GM21526 (cell line): ENCODE data around the gene UBL7.
A peak's percentile ranks its signal among the peaks of the same experiment; 100 is the strongest.
"Not testable (repeated sequence)": the region's sequence is repeated elsewhere in the genome, so short reads cannot be mapped to it uniquely, and the experiment has no call there.

Experiments used
- ATAC-seq: cut with Tn5 transposase; IDR thresholded peaks from one replicate; pipeline ENCODE4 v1.9.1; 2021; ENCODE audit warnings: moderate library complexity; ENCODE audit not compliant: unreplicated experiment, low FRiP score

Gene UBL7

GRCh38 chr15:74460871-74461846 is at the start of gene UBL7:
Gene UBL7 (minus strand): TSS chr15:74461160. CDS start chr15:74458867, 2,293 bp downstream.
- ATAC-seq, result peak; percentile 73

DNA sequence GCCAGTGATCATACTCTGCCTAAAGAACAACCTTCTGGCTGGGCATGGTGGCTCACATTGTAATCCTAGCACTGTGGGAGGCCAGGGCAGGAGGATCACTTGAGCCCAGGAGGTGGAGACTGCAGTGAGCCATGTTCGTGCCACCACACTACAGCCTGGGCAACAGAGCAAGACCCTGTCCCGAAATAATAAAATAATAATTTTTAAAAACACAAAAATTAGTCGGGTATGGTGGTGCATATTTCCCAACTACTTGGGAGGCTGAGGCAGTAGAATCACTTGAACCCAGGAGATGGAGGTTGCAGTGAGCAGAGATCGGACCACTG is 45.5 kb upstream of the UBL7 start:
- ATAC-seq, result no peak

GRCh38 chr15:74505837-74506514 is 45.0 kb upstream of the UBL7 start:
- no peak for ATAC-seq

DNA sequence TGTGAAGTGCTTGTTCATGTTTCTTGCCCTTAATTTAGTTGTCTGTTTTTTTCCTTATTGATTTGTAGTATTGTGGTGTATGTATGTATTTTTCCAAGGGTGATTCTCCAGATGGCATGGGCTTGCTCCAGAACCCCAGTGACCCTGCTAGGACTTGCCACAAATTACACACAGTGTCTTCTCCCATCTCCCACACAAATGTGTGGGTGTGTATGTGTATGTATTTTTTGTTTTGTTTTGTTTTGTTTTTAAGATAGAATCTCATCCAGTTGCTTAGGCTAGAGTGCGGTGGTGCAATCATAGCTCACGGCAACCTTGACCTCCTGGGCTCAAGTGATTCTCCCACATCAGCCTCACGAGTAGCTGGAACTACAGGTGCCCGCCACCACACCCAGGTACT is 43.9 kb upstream of the UBL7 start:
- no peak for ATAC-seq

GRCh38 chr15:74504418-74504817 is 43.5 kb upstream of the UBL7 start:
- ATAC-seq, result no peak

GRCh38 chr15:74502301-74502700 is 41.3 kb upstream of the UBL7 start:
- ATAC-seq, result no peak

GRCh38 chr15:74500401-74500800 is 39.4 kb upstream of the UBL7 start:
- ATAC-seq, result no peak

- ATAC-seq, result no peak
These were observed 38.4 kb upstream of the UBL7 start for GRCh38 chr15:74499366-74499765.

DNA sequence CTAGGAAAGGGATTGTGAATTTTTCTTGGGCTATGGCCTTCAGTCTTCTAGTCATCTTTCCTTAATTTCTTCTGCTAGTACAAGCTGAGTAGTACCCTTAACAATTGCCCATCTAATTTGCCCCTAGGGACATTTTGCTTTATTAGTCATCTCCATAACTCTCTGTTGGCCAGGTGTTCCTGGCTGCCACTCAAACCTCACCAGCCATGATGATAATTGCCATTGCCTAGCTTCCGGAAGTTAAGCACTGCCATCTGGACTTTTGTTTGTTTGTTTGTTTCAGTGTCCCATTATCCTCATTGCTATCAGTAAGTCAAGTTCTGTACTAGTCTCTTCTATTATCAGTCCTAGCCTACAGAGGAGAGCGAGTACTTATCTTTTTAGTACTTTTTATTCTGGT is 36.6 kb upstream of the UBL7 start:
- no peak for ATAC-seq

DNA sequence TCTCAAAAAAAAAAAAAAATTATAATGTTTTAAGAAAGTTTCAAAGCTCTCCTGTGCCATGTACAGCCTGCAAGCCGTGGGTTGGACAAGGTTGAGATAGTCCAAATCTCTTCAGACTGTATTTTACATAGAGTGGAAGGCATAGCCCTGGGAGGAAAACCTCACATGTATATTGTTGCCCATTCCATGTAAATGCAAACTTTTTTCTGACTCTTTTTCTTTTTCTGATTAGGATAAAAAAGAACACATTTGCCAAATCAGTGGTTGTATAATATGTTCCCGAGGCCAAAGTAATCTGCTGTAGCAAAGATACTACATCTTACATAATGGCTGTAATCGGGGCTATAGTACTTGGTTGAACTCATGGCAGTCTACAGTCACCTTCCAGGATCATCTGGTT is 35.7 kb upstream of the UBL7 start:
- ATAC-seq, result no peak

GRCh38 chr15:74490339-74490689 is 29.4 kb upstream of the UBL7 start:
- ATAC-seq, result no peak

GRCh38 chr15:74489518-74490338 is 28.8 kb upstream of the UBL7 start:
- ATAC-seq, result no peak

DNA sequence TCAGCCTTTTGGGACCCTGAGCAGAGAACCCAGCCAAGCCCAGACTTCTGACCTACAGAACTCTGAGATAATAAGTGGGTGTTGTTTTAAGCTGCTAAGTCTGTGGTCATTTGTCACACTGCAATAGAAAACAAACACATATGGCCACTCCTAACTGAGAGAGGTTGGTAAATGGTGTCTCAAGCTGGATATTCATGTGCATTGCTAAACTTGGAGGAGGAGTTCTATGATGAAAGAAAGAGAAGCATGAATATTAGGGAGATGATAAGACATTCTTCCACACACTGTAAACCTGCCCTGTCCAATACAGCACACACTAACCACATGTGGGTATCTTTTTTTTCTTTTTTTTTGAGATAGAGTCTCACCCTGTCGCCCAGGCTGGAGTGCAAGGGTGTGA is 27.8 kb upstream of the UBL7 start:
- ATAC-seq, result no peak

DNA sequence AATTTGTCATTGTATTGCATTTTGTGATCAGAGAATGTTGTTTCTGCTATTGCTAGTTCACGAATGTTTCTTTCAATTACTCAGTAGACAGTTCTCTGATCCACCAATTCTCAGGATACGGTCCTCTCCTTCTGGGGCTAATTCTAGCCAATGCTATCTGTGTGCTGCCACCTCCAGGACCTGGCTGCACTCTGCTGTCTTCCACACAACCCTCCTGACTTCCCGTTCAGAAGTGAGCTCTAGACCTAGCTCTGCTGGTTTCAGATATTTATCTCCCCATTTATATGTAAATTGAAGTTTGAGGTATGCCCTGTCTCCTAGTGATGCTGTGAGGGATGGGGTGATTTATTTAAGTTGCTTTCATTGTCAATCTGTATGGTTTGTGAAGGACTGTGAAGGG is 21.7 kb upstream of the UBL7 start:
- no peak for ATAC-seq

DNA sequence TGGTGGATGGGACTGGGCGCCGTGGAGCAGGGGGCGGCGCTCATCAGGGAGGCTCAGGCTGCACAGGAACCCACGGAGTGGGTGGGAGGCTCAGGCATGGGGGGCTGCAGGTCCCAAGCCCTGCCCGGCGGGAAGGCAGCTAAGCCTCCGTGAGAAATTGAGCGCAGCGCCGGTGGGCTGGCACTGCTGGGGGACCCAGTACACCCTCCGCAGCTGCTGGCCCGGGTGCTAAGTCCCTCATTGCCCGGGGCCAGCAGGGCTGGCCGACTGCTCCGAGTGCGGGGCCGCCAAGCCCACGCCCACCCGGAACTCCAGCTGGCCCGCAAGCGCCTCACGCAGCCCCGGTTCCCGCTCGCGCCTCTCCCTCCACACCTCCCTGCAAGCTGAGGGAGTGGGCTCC is 19.4 kb upstream of the UBL7 start:
- ATAC-seq, result not testable (repeated sequence)

GRCh38 chr15:74471621-74472020 is 10.7 kb upstream of the UBL7 start:
- not testable (repeated sequence) for ATAC-seq

GRCh38 chr15:74470631-74471395 is 9.9 kb upstream of the UBL7 start:
- ATAC-seq, result no peak

DNA sequence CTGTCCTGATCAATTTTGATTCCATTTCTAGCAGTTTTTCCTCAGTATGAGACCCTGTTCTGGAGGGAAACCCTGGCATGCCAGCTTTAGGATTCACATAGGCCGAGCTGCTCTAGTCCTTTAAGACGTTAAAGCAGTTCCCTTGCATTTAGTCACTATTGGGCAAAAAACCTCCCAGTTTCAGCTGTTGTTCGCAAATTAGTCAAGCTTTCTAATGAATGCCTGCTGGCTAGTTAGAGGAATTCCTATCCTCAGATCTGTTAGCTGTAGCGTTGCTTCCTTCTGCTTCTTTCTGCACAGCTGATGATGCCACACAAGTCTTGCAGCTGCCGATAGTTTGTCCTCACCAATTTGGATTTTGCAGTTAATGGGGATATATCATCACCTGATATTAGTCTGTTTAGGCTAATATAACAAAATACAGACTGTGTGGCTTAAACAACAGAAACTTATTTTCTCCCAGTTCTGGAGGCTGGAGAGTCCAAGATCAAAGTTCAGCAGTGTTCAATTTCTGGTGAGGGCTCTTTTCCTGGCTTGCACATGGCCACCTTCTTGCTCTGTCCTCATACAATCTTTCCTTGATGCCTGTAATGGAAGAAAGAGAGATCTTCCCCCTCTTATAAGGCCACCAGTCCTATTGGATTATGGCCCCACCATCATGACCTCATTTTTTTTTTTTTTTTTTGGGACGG is 7.5 kb upstream of the UBL7 start:
- no peak for ATAC-seq

GRCh38 chr15:74466570-74466969 is 5.6 kb upstream of the UBL7 start:
- ATAC-seq, result no peak

GRCh38 chr15:74464897-74465296 is 3.9 kb upstream of the UBL7 start:
- ATAC-seq, result no peak
